Measurements from ENCODE around the gene FFAR4. TPM values are rescaled to one million over a fixed set of nuclear protein-coding genes. Genes with fewer than 3 reads are reported as not detected.

FFAR4 gene
- total RNA-seq, 1 donor from 2014 or later: not detected

DNA sequence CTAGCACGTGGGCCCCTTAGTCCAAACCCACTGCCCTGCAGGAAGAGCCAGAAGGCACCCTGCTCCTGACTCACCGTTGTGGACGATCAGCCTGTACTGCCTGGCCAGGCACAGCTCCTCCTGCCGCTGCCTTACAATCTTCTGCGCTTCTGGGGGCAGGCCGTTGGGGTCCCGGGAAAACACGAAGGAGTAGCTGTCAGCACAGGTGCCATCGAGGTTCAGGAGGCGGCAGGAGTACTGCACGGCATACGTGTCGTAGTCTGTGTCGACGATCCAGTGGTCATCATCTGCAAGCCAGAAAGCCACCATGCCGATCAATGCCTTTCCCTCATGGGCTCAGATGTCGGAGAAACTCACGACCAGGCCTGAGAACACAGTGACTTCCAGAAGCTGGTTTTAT, 27.3 kb downstream of the FFAR4 start:
- TF ChIP-seq, protein P1, sequence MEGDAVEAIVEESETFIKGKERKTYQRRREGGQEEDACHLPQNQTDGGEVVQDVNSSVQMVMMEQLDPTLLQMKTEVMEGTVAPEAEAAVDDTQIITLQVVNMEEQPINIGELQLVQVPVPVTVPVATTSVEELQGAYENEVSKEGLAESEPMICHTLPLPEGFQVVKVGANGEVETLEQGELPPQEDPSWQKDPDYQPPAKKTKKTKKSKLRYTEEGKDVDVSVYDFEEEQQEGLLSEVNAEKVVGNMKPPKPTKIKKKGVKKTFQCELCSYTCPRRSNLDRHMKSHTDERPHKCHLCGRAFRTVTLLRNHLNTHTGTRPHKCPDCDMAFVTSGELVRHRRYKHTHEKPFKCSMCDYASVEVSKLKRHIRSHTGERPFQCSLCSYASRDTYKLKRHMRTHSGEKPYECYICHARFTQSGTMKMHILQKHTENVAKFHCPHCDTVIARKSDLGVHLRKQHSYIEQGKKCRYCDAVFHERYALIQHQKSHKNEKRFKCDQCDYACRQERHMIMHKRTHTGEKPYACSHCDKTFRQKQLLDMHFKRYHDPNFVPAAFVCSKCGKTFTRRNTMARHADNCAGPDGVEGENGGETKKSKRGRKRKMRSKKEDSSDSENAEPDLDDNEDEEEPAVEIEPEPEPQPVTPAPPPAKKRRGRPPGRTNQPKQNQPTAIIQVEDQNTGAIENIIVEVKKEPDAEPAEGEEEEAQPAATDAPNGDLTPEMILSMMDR (IDR thresholded peaks at IDR 0.05; ENCODE audit: partially characterized antibody, unreplicated experiment): no peak
- DNase-seq: no peak
- Mint-ChIP-seq H3K27ac (ENCODE audit: unreplicated experiment) (no peak overlapping the region), H3K27me3 (ENCODE audit: unreplicated experiment) (peaks cover 5% of the 10 kb centered on the region), H3K4me1 (ENCODE audit: low read depth, unreplicated experiment) (peaks cover 6% of the 10 kb centered on the region), H3K9me3 (ENCODE audit: unreplicated experiment) (no peaks in the 10 kb centered on the region), H3K36me3 (ENCODE audit: unreplicated experiment) (no peaks in the 10 kb centered on the region), H3K4me3 (ENCODE audit: unreplicated experiment) (no peak overlapping the region)

DNA sequence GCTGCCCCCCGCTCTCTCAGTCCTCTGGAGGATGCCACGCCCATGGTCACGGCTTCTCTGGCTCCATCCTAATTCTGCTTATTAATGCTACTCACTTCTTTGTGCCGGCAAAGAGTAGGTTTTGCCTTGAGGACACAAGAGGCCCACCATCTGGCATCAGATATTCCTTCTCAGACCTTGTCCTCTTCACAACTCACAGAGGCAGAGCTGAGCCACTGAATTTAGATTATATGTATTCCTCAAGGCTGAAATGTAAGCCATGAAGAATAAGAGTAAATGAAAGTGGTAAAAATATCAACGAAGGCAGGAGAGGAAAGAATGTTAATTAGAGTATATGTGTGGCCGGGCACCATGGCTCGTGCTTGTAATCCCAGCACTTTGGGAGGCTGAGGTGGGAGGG, 28.1 kb downstream of the FFAR4 start:
- peaks cover under 1% of the 10 kb centered on the region for H3K36me3 Mint-ChIP-seq (ENCODE audit: unreplicated experiment)
- H3K4me1 Mint-ChIP-seq (ENCODE audit: low read depth, unreplicated experiment): peaks cover 6% of the 10 kb centered on the region
- peaks cover 5% of the 10 kb centered on the region for H3K27me3 Mint-ChIP-seq (ENCODE audit: unreplicated experiment)
- TF ChIP-seq, protein P1 (IDR thresholded peaks at IDR 0.05; ENCODE audit: partially characterized antibody, unreplicated experiment): no peak
- H3K9me3 Mint-ChIP-seq (ENCODE audit: unreplicated experiment): no peaks in the 10 kb centered on the region
- H3K4me3 Mint-ChIP-seq (ENCODE audit: unreplicated experiment): no peak overlapping the region
- peak overlapping the region; percentile 7 for H3K27ac Mint-ChIP-seq (ENCODE audit: unreplicated experiment)
- peak; percentile 34 for DNase-seq

DNA sequence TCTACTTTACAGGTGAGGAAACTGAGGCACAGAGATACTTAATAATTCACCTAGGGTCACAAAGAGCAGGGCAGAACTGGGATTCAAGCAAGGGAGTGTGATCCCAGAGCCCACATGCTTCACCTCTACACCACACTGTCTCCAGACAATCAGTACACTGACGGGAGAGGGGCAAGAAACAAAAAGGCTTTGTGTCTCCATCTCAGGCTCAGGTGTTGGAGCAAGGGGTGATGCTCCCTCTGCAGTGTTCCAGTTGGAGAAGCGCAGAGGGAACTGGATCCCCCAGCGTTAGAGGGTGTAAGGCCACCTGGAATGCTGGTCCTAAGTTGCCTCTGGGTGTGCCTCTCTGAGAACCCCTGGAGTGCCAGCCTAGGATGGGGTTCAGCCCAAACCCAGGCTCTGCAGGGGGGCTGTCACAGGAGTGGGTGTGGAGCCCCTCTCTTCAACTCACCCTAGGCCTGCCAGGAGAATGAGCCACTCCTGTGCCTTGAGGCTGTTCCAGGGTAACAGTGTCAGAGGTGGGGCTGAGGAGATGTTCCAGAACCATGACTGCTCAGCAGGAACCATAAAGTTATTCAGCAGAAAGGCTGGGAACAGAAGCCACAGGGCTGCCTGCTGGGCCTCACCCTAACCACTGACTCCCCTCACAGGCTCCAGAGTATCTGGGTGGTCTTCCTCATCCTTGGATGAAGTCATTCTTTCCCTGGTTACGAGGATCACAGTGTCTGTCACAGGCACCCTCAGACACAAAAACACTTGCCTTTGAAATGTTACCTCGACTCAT, 29.1 kb downstream of the FFAR4 start:
- Mint-ChIP-seq H3K9me3 (ENCODE audit: unreplicated experiment) (peaks cover 4% of the 10 kb centered on the region), H3K4me3 (ENCODE audit: unreplicated experiment) (no peak overlapping the region), H3K36me3 (ENCODE audit: unreplicated experiment) (peaks cover 4% of the 10 kb centered on the region), H3K4me1 (ENCODE audit: low read depth, unreplicated experiment) (peaks cover 5% of the 10 kb centered on the region), H3K27ac (ENCODE audit: unreplicated experiment) (no peak overlapping the region), H3K27me3 (ENCODE audit: unreplicated experiment) (peaks cover 5% of the 10 kb centered on the region)
- no peak for DNase-seq
- TF ChIP-seq, protein P1 (IDR thresholded peaks at IDR 0.05; ENCODE audit: partially characterized antibody, unreplicated experiment): no peak

DNA sequence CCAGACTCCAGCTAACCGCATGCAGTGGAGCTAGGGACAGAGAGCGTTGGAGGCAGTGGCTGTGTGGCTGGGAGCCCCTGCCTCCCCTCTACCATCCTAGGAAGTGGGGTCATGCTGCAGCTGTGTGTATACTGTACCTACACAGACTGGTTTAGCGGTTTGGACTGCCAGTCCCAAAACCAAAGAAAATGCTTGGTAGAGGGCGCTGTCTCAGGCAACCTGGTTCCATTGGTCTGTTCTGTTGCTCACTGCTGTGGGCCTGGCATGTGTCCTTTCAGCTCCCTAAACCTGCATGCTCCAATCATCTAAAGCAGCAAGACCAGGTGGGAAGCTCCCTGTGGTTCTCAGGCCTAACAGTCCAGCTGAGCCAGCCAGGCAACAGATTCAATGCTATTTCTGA, 30.1 kb downstream of the FFAR4 start:
- Mint-ChIP-seq H3K27ac (ENCODE audit: unreplicated experiment) (no peak overlapping the region), H3K9me3 (ENCODE audit: unreplicated experiment) (peaks cover 4% of the 10 kb centered on the region), H3K4me3 (ENCODE audit: unreplicated experiment) (no peak overlapping the region), H3K36me3 (ENCODE audit: unreplicated experiment) (peaks cover 4% of the 10 kb centered on the region), H3K4me1 (ENCODE audit: low read depth, unreplicated experiment) (peaks cover 5% of the 10 kb centered on the region), H3K27me3 (ENCODE audit: unreplicated experiment) (peaks cover 6% of the 10 kb centered on the region)
- DNase-seq: no peak
- TF ChIP-seq, protein P1 (IDR thresholded peaks at IDR 0.05; ENCODE audit: partially characterized antibody, unreplicated experiment): no peak

DNA sequence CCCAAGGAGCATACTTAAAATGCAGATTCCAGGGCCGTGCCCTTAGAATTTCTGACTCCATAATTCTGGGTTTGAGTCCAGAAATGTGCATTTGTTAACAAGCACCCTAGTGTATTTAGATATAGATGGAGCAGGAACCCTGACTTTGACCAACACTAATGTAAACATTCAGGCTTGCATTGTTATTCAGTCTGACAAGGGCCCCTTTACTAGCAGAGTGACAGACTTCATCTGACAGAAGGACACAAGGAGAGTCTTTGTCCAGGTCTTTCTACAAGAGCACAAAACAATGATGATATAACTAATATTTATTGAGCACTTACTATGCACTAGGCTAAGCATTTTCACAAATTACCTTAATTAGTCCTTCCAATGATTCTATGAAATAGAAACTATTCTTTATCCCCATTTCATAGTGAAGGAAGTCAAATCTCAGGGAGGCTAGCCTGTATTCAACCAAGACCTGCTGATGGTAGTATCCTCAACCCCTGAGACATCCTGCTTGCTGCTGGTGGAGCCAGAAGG, 30.7 kb downstream of the FFAR4 start:
- Mint-ChIP-seq H3K4me3 (ENCODE audit: unreplicated experiment) (no peak overlapping the region), H3K27me3 (ENCODE audit: unreplicated experiment) (peaks cover 11% of the 10 kb centered on the region), H3K9me3 (ENCODE audit: unreplicated experiment) (peaks cover 4% of the 10 kb centered on the region), H3K27ac (ENCODE audit: unreplicated experiment) (no peak overlapping the region), H3K36me3 (ENCODE audit: unreplicated experiment) (peaks cover 4% of the 10 kb centered on the region), H3K4me1 (ENCODE audit: low read depth, unreplicated experiment) (peaks cover 7% of the 10 kb centered on the region)
- DNase-seq: no peak
- TF ChIP-seq, protein P1 (IDR thresholded peaks at IDR 0.05; ENCODE audit: partially characterized antibody, unreplicated experiment): no peak
